GM21529 (cell line): ENCODE data around the gene FOSL2.

Experiments
- ATAC-seq: cut with Tn5 transposase; IDR thresholded peaks from one replicate; pipeline ENCODE4 v1.9.1; 2021; ENCODE audit not compliant: unreplicated experiment

FOSL2 gene

DNA sequence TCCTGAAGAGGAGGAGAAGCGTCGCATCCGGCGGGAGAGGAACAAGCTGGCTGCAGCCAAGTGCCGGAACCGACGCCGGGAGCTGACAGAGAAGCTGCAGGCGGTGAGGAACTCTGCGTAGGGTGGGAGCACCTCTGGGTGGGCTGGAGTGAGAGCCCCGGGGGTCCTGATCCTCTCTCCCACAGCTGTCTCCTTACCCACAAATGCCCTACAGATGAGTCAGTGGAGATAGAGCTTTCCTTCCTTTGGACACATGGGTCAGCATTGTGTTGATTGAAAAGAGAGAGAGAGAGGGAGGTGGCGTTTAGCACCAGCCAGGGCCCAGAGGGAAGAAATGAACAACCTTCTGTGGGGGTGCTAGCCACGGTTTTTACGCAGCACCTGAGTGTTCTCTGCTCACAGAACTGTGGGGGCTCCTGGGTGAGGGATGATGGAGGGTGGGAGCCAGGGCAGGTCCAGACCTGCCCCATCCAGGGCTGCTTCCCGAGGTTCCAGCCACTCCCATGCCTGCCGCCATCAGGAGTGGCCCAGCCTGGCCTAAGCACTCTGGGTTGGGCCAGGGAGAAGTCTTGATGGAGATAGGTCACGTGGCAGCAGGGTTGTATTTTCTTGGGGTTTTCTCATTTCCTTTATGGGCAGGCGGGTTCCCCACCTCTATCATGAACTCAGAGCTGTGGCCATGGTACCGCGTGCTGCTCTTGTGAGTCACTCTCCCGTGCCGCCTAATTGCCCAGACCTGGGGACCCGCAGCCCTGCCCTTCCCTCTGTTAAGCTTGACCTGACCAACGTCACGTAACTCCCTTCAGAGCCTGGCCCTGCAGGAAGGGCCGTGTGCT, 16.3 kb downstream of the FOSL2 start:
- ATAC-seq: no peak

DNA sequence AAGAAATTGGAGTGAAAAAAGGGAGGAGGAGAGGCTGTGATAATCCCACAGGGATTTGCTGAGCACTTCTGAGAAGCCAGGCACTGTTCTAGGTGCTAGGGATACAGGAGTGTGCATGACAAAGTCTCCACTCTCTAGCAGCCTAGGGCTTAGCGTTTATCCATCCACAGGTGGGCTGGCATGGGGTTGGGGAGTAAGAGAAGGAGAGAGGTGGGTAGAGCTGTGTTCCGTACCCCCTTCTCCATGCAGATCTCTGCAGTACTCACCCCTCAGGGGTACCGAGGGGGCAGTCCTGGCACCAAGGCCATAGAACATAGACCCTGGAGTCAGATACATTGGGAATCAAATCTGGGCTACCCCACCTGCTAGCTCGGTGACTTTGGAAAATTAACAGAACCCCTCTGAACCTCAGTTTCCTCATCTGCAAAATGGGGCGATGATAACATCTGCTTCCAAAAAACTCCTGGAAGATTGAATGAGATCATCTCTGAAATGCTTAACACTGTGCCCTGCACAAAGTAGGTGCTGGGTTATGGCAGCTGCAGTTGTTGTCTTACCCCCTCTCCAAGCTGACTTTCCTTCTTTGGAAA, 18.6 kb downstream of the FOSL2 start:
- no peak for ATAC-seq

DNA sequence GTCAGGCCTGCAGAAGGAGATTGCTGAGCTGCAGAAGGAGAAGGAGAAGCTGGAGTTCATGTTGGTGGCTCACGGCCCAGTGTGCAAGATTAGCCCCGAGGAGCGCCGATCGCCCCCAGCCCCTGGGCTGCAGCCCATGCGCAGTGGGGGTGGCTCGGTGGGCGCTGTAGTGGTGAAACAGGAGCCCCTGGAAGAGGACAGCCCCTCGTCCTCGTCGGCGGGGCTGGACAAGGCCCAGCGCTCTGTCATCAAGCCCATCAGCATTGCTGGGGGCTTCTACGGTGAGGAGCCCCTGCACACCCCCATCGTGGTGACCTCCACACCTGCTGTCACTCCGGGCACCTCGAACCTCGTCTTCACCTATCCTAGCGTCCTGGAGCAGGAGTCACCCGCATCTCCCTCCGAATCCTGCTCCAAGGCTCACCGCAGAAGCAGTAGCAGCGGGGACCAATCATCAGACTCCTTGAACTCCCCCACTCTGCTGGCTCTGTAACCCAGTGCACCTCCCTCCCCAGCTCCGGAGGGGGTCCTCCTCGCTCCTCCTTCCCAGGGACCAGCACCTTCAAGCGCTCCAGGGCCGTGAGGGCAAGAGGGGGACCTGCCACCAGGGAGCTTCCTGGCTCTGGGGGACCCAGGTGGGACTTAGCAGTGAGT, 19.4 kb downstream of the FOSL2 start:
- no peak for ATAC-seq

DNA sequence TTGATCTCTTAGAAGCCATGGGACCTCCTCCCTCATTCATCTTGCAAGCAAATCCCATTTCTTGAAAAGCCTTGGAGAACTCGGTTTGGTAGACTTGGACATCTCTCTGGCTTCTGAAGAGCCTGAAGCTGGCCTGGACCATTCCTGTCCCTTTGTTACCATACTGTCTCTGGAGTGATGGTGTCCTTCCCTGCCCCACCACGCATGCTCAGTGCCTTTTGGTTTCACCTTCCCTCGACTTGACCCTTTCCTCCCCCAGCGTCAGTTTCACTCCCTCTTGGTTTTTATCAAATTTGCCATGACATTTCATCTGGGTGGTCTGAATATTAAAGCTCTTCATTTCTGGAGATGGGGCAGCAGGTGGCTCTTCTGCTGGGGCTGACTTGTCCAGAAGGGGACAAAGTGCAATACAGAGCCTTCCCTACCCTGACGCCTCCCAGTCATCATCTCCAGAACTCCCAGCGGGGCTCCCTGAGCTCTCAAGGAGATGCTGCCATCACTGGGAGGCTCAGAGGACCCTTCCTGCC, 20.0 kb downstream of the FOSL2 start:
- ATAC-seq: no peak

DNA sequence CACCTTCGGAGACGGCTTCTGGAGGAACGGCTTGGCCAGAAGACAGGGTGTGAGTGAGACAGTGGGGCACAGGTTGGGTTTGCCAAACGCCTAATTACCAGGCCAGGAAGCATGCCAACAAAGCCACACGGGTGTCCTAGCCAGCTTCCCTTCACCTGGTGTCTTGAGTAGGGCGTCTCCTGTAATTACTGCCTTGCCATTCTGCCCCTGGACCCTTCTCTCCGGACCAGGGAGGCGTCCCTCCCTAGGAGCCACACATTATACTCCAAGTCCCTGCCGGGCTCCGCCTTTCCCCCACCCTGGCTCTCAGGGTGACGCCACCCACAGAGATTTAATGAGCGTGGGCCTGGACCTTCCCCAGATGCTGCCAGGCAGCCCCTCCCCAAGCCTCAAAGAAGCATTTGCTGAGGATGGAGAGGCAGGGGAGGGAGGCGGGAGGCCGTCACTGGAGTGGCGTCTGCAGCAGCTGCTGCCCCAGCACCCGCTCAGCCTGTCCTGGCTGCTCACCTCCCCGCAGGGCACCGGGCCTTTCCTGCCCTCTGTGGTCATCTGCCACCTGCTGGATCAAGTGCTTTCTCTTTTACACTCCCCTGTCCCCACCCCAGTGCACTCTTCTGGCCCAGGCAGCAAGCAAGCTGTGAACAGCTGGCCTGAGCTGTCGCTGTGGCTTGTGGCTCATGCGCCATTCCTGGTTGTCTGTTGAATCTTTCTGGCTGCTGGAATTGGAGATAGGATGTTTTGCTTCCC, 20.7 kb downstream of the FOSL2 start:
- ATAC-seq: no peak

DNA sequence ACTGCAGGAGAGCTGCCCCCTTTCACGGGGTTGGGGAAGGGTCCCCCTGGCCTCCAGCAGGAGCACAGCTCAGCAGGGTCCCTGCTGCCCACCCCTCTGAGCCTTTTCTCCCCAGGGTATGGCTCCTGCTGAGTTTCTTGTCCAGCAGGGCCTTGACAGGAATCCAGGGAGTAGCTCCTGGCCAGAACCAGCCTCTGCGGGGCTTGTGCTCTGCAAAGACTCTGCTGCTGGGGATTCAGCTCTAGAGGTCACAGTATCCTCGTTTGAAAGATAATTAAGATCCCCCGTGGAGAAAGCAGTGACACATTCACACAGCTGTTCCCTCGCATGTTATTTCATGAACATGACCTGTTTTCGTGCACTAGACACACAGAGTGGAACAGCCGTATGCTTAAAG, 21.2 kb downstream of the FOSL2 start:
- no peak for ATAC-seq

DNA sequence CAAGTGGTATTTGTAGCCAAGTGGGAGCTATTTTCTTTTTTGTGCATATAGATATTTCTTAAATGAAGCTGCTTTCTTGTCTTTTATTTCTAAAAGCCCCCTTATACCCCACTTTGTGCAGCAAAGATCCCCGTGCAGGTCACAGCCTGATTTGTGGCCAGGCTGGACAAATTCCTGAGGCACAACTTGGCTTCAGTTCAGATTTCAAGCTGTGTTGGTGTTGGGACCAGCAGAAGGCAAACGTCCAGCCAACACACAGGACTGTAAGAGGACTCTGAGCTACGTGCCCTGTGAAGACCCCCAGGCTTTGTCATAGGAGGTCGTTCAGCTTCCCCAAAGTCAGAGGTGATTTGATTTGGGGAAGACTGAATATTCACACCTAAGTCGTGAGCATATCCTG, 21.9 kb downstream of the FOSL2 start:
- ATAC-seq: no peak

DNA sequence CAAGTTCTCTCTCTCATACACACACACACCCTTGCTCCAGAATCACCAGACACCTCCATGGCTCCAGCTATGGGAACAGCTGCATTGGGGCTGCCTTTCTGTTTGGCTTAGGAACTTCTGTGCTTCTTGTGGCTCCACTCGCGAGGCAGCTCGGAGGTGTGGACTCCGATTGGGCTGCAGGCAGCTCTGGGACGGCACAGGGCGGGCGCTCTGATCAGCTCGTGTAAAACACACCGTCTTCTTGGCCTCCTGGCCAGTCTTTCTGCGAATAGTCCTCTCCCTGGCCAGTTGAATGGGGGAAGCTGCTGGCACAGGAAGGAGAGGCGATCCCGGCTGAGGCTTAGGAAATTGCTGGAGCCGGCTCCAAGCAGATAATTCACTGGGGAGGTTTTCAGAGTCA, 22.4 kb downstream of the FOSL2 start:
- no peak for ATAC-seq

DNA sequence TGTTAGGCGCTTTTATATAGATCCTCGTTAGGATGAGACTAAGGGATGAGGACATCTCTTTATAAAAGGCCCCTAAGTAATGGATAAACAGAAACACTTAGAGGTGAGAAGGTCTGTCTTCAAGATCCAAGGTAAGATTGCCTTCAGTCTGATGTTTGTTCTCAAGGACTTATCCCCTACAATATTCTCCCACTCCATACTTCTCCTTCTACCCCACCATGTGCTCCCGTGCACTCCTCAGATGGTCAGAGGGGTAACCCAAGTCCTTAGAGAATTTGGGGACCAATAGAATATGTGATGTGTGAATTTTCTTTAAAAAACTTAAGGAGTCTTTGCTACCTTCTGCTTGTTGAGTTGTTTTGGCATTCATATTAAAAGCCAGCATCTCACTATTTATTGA, 23.1 kb downstream of the FOSL2 start:
- ATAC-seq: no peak

DNA sequence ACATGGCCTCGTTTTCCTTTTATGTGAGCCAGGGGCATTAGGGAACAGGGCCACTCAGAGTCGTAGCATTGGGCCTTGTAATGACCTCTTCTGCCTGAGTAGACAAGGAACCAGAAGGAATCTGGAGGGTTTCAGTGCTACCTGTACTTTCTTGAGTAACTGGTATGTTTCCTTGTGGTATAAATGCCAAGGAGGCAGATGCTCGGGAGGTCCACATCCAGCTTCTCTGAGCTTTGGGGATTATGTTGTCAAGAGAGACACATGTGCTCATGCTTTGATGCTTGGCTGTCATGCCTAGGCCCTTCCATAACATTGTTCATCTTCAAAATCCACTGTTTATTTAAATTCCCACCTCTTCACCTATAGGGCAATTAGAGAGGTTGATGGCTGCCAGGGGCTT, 26.3 kb downstream of the FOSL2 start:
- no peak for ATAC-seq

DNA sequence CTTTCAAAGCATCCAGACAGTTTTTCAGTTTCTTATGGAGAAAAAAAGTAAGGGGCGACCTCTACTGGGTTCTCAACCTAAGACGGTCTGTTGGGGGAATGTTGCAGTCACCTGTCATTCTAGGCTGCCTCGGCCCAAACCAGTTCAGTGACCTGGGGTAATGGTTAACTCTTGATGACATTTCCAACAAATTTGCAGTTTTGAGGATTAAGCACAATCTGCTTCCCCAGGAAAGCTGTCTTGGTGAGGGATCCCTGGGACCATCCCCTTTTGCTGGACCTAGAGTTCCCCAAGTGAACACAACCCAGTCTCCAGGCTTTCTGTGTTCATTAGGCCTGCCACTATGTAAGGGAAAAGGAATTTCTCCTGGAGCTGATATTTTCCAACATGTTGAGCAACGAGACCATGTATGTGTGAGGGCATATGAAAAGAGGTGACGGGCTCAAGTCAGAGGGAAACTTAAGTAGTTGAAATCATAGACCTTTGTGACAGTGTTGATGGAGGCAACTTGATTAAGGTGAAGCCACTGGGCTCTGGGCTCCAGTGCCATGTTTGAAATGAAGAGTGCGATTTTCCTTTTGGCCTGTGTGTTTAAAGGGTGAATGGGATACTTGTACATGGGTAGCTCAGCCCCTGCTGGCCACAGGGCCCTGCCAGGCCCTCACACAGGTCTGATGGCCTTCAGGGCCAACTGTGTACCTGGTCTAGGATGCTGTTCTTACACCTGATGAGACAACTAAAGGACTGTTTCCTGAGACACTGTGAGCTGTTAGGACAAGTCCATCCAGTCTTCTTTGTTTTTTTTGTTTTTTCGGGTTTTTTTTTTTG, 27.0 kb downstream of the FOSL2 start:
- ATAC-seq: no peak

DNA sequence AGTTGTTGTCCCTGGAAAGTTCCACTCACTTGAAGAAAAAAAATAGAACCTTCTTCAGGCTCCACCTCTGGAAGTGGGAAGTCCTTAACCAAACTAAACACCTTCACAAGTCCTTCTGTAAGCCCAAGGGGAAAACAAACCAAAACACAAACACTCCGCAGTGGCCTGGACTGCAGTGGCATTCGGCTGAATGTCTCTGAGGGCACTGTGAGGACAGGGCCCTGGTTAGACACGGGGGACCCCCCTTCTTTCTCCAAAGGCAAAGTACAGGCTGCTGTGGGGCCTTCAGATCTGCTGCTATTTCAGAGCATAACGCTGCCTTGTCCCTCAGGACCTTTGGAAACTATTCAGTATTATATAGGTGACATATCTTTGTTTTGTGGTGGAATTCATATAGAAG, 28.1 kb downstream of the FOSL2 start:
- no peak for ATAC-seq

DNA sequence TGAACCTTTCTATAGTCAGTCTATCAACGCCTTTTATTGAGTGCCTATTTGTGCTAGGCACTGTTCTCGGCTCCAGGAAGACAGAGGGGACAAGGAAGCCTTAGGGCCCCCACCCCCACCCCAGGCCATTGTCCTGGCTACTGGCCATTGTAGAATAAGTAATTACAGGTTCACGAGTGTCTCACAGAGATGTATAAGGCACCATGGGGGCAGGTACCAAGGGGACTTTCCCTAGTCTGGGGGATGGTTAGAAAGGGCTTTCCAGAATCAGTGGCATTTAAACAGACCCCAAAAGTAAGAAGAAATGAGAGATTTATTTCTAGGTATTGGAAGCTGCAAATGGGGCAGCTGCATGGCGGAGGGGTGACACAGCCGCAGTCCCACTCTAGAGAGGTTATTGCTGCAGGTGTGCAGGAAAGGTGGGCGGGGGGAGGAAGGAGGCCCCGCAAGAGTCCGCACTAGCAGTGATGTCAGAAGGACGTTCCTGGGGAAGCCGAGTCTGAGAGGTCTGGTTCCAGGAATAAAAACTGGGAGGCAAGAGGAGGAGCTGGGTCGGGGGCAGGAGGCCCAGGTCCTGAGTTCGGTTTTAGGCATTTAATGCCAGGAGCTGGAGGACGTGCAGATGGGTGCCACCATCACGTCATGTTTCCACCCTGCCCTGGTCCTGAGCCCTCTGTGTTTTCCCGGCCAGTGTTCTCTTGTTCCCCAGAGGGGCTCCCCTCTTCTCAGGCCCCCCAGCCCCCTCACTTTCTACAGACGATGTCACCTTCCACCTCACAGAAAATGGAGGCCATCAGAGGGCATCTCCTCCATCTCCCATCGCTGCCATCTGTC, 30.5 kb downstream of the FOSL2 start:
- no peak for ATAC-seq

DNA sequence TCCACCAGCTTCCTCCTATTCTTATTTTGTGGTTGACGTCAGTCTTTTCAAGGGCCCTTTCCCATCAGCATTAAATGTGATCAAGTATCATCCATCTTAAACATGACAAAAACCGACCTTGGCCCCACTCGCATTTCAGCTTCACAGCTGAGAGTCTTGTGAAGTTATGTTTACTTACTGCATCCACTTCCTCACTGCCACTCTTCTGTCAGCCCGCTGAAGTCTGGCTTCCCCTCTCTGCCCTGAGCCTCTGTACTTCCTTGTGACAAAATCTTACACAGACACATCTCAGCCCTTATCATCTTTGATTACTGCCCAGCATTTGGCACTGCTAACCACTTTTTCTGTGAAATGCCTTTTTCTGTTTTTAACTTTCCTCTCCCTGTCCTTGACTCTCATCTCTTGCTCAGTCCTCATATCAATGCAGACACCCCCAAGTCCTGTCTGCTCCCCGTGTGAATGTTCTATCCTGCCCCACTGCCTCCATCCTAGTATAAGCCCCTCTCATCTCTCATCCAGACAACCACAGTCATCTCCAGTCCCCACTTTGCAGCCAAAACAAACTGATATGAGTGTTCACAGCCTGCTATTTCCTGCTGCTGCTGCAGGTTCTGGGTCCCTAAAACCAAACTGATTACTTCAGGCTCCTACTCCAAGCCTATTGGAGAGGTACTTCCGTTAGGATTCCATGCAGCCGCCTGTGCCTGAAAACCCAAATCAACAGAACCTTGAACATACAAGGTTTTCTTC, 31.4 kb downstream of the FOSL2 start:
- no peak for ATAC-seq

DNA sequence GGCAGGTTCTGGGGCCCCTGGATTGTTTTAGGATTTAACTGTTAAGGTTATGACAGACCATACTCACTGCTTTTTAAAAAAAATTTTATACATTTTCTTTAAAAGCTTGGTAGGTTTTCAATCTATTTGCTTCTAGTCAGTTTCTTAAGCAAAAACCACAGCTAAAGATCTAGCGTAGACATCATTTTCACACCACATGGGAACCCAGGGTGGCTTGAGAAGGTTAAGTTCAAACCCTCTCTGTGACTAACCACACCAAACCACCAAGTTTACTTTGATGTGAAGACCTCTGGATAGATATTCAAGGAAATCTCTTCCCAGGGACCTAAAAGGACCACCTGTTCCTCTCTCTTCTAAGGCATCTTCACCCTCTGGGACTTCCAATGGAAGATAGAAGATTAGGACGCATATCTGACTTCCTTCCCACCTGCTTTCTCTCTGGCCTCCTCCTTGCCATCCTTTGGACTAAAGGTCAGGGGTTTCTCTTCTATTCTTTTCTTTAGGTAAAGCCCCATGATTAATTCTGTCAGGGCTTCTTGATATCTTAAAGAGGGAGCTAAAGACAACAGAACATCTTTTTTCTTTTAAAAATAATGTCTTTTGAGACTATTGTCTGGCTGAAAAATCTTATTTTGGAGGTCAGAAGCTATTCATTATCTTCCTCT, 32.3 kb downstream of the FOSL2 start:
- no peak for ATAC-seq

DNA sequence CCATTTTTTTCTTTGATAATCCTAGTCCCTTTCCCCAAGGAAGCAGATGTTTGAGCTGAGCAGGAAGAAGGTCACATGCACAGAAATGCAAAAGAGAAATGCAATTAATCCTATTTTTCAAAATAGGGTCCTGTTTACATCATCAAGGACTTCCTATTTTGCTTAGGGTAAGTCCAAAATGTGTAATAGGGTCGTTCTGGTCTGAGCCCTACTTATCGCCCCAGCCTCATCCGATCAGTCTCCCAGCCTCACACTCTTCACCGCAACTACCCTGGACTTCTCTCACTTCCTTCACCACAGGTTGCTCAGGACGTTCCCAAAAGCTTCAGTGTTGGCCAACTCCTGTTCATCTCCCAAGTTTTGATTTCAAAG, 32.8 kb downstream of the FOSL2 start:
- no peak for ATAC-seq

DNA sequence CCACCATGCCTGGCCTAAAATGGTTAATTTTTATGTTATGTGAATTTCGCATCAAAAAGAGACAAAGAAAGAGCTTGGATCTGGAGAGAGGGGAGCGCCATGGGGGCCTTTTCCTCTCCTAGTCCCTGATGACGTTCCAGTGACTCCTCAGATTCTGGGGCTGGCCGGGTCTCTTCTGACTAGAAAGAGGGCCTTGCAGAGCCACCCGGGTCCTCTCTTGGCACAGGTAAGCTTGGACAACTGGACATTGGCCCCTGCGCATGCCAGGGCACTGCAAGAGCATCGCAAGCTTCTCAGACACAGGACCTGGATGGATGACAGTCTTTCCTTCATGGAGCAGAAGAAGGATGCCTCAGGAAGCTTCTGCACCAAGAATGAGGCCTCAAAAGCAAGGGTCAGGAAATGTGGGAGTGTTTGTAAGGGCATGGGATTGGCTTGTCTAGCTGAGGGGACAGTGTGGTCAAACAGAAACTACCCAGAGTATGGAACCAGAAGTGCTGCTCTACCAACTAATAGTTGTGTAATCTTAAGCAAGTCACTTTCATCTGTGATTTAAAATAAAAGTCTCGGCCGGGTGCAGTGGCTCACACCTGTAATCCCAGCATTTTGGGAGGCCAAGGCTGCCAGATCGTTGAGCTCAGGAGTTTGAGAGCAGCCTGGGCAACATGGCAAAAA, 35.2 kb downstream of the FOSL2 start:
- no peak for ATAC-seq

DNA sequence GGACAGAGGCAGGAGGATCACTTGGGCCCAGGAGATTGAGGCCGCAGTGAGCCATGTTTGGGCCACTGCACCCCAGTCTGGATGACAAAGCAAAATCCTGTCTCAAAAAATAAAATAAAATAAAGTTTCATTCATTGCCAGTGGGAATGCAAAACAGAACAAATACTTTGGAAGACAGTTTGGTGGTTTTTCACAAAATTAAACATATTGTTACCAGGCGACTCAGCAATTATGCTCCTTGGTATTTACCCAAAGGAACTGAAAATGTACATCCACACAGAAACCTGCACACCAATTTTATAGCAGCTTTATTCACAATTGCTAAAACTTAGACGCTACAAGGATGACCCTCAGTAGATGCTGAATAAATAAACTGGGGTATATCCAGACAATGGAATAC, 35.8 kb downstream of the FOSL2 start:
- no peak for ATAC-seq
